ENCODE results near the gene SPSB1.

Gene SPSB1

GRCh38 chr1:9260059-9260766 lies 32.5 kb upstream of the SPSB1 start:
- DNase-seq (ENCODE audit: low read depth), result no peak

- DNase-seq (ENCODE audit: low read depth), result no peak
Observed at GRCh38 chr1:9261496-9261895, 31.2 kb upstream of the SPSB1 start.

- no peak for DNase-seq (ENCODE audit: low read depth)
Observed at GRCh38 chr1:9262096-9262986, 30.4 kb upstream of the SPSB1 start.

GRCh38 chr1:9263276-9263855 lies 29.3 kb upstream of the SPSB1 start:
- no peak for DNase-seq (ENCODE audit: low read depth)

- no peak for DNase-seq (ENCODE audit: low read depth)
Observed at GRCh38 chr1:9263984-9264872, 28.5 kb upstream of the SPSB1 start.

- DNase-seq (ENCODE audit: low read depth), result no peak
Observed at GRCh38 chr1:9265037-9265436, 27.7 kb upstream of the SPSB1 start.

GRCh38 chr1:9265968-9266367 lies 26.7 kb upstream of the SPSB1 start:
- no peak for DNase-seq (ENCODE audit: low read depth)

- no peak for DNase-seq (ENCODE audit: low read depth)
Observed at GRCh38 chr1:9267352-9267686, 25.4 kb upstream of the SPSB1 start.

GRCh38 chr1:9267827-9268581 lies 24.7 kb upstream of the SPSB1 start:
- no peak for DNase-seq (ENCODE audit: low read depth)

GRCh38 chr1:9269078-9269501 lies 23.6 kb upstream of the SPSB1 start:
- DNase-seq (ENCODE audit: low read depth), result no peak

- no peak for DNase-seq (ENCODE audit: low read depth)
Observed at GRCh38 chr1:9269721-9270120, 23.0 kb upstream of the SPSB1 start.

- DNase-seq (ENCODE audit: low read depth), result no peak
Observed at GRCh38 chr1:9270290-9270883, 22.3 kb upstream of the SPSB1 start.

GRCh38 chr1:9271283-9271682 lies 21.4 kb upstream of the SPSB1 start:
- DNase-seq (ENCODE audit: low read depth), result no peak

GRCh38 chr1:9271861-9272595 lies 20.7 kb upstream of the SPSB1 start:
- no peak for DNase-seq (ENCODE audit: low read depth)

- no peak for DNase-seq (ENCODE audit: low read depth)
Observed at GRCh38 chr1:9273177-9273576, 19.5 kb upstream of the SPSB1 start.

GRCh38 chr1:9275161-9275560 lies 17.5 kb upstream of the SPSB1 start:
- no peak for DNase-seq (ENCODE audit: low read depth)

- DNase-seq (ENCODE audit: low read depth), result peak; percentile 41
Observed at GRCh38 chr1:9275567-9276034, 17.1 kb upstream of the SPSB1 start.

- DNase-seq (ENCODE audit: low read depth), result no peak
Observed at GRCh38 chr1:9278116-9278515, 14.6 kb upstream of the SPSB1 start.

- DNase-seq (ENCODE audit: low read depth), result no peak
Observed at GRCh38 chr1:9278585-9279153, 14.0 kb upstream of the SPSB1 start.

Data from T-helper 22 cell (primary cell).